HG02798 (cell line): ENCODE results near the gene NADSYN1.
"Not testable (repeated sequence)": the region's sequence is repeated elsewhere in the genome, so short reads cannot be mapped to it uniquely, and the experiment has no call there.

Experiments
- ATAC-seq: cut with Tn5 transposase; IDR thresholded peaks from one replicate; pipeline ENCODE4 v1.9.1; 2021; ENCODE audit warnings: mild to moderate bottlenecking; ENCODE audit not compliant: unreplicated experiment, poor library complexity

The NADSYN1 gene

DNA sequence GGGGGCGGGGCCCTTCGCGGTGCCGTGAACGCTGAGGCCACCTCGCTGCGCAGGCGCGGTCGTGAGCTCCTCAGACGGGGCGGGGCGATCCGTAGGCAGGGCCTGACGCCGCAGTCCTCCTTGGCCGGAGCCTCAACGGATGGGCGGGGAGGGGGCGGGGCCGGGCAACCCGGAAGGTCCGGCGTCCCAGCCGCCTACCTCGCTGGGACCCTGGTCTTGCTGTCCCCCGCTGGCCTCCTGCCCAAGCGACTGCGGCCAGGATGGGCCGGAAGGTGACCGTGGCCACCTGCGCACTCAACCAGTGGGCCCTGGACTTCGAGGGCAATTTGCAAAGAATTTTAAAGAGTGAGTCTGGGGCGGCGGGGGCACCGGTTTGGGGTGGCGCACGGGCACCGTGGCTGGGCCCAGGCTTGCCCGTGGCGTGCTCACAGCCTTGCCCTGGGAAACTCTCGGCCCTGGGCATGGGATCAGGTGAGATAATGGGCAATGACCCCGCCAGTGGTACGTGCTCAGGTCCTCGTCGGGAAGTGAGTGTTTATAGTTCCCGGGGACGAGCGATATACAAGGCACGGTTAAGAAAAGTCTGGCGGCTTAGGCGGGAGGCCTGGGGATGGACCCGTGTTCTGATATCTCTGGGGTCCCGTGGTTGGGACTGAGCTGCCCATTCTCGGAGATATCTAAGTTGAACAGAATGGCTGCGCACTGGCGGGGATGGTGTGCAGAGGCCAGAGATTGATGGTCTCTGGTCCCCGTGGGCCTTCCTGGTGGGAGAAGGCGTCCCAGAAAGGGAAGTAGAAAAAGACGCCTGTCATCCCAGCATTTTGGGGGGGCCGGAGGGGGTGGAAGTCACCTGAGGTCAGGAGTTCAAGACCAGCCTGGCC, at the start of gene NADSYN1:
Gene NADSYN1 (plus strand): TSS at position 167 of the 881 bp plus-strand sequence. CDS start 94 bp downstream, at position 261.
- ATAC-seq: peak; percentile 64

GRCh38 chr11:71404209-71404608, 48.8 kb upstream of the NADSYN1 start:
- no peak for ATAC-seq

GRCh38 chr11:71406681-71407080, 46.3 kb upstream of the NADSYN1 start:
- ATAC-seq: no peak

DNA sequence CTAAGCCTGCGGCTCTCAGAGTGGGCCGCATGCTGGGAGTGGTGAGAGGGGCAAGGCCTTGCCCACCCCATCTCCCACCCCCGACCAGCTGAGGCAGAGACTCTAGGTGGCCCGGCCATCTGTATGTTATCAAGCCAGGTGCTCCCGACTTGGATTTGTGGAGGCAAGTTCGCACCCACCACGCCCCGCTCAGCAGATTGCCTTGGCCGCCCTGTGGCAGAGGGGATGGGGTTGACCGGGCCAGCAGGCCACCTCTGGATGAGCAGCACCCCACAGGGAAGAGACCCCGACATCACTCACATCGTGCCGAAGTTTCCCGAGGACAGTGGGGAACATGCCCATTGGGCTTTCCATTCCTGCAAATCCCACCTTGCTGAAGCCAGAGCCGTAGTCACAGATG, 45.6 kb upstream of the NADSYN1 start:
- no peak for ATAC-seq

DNA sequence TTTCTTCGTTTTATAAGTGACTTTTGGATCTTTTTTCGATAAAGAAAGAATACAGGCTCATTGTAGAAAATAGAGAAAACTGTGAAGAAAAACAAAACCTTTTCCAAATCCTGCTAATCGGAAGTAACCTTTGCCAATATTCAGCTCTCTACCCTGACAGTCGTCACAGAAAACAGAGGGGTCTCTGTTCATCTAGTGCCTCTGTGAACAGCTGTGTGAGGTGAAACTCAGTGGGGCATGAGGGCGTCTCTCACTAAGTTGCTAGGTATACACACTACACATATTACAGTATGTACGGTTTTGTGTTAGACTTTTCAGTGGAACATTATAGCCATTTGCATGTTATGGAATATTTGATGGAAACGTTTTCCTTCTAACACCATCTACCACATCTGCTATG, 44.2 kb upstream of the NADSYN1 start:
- no peak for ATAC-seq

DNA sequence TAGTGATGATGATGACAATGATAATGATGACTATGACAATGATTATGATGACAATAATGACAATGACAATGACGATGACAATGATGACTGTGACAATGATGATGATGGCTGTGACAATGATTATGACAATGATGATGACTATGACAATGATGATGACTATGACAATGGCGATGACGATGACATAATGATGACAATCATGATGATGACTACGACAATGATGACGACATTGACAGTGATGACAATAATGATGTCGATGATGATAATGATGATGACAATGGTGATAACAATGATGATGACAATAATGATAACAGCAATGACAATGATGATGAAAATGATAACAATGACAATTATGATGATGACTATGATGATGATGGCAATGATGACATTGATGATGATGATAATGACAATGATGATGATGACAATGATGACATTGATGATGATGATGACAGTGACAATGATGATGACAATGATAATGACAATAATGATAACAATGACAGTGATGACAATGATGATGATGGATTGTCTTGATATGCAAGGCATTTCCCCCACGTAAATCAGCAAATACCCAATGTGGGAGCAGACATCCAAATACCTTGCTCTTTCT, 42.5 kb upstream of the NADSYN1 start:
- no peak for ATAC-seq

DNA sequence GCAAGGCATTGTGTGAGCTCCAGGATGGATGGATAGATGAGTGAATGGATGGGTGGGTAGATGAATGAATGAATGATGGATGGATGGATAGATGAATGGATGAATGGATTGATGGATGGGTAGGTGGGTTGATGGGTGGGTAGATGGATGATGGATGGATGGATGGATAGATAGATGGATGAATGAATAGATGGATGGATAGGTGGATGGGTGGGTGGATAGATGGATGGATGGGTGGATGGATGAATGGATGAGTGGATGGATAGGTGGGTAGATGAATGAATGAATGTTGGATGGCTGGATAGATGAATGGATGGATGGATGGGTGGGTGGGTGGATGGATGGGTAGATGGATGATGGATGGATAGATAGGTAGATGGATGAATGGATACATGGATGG, 38.4 kb upstream of the NADSYN1 start:
- no peak for ATAC-seq

DNA sequence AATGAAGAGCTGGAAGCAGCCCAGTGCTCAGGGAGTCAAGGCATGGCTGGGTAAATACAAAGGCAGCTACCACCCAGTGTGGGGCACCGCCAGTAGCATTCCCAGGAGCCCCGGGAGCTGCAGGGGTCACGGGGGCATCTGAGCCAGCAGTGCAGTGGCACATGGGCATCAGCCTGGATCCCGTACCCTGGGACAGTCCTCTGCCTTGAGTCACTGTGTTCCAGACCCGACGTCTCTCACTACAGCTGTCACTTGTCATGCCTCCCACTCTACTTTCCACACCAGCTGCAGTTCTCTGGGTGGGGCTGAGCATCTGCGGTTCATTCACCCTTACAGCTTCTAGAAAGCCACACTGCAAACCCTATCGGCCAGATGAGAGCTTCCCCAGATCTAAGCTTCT, 34.4 kb upstream of the NADSYN1 start:
- ATAC-seq: peak; percentile 88

DNA sequence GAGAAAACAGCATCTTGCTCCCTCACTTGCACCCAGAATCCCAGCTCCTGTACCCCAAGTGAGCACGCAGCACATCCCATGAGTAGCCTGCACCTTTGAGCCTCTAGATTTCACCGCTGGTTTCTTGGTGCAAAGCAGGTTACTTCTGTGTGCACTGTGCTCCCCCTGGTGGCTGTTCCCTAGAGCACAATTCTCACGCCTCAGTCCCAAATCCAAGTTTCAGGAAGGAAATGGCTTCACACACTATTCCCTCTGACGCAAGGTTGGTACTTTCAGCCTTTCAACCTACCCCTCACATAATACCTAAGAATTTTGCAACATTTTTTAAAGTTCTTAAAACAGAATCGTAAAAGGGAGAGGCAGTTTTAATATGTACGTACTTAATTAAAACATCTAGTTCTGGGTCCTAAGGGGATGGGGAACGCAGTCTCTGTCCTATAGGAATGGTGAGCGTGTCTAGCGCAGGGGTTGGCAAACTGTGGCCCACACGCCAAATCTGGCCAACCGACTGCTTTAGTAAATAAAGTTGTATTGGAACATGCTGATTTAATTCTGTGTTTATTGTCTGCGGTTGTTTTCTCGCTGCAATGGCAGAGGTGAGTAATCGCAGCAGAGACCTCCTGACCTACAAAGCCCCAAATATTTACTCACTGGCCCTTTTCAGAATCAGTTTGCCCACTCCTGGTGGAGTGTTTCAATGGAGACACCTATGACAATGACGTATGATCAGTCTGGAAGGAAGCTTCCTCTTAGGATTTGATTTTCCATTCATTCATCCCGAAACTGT, 32.4 kb upstream of the NADSYN1 start:
- ATAC-seq: no peak

- no peak for ATAC-seq
Observed at GRCh38 chr11:71421392-71421950, 31.5 kb upstream of the NADSYN1 start.

DNA sequence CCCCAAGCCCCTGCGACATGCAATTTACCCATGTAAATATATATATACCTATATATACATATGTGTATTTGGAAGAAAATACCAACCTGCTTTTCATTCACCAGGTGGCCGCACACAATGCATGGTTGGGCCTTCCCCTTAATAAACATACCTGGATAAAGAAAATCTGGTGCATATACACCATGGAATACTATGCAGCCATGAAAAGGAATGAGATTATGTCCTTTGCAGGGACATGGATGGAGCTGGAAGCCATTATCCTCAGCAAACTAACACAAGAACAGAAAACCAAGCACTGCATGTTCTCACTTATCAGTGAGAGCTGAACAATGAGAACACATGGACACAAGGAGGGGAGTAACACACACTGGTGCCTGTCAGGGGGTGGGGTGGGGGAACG, 30.7 kb upstream of the NADSYN1 start:
- not testable (repeated sequence) for ATAC-seq

GRCh38 chr11:71423181-71423790, 29.7 kb upstream of the NADSYN1 start:
- no peak for ATAC-seq

DNA sequence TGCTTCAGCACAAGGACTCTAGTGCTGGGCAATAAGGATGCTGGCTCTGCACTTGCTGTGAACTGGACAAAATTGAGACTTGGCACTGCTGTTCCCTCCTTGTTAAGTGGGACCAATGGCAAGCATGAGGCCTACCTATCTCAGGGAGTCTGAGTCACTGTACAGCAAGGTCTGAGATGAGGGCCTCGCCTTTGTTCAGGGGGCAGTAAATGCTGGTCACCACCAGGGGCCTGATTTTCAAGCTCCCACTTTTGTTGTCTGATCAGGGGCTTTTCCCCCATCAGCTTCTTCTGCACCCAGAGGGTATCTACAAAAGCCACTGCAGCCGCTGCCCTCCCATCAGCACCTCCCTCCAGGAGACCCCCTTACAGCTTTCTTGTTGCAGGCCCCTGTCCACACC, 27.6 kb upstream of the NADSYN1 start:
- ATAC-seq: no peak

DNA sequence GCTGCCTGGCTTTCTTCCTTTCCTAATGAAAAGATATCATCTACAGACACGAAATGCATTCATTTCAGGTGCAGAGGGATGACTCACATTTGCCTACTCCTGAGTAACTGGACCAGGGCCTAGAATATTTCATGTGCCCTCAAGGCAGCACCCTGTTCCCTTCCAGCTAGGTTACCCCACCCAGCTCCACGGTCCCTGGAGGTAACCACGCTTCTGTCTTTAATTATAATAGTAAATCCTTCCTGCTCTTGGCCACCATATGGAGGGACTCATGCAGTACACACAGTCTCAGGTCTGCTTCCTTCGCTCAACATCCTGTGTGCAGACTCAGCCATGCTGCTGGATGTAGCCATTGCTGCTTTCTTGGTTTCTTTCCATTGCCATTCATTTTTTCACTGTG, 27.1 kb upstream of the NADSYN1 start:
- no peak for ATAC-seq

DNA sequence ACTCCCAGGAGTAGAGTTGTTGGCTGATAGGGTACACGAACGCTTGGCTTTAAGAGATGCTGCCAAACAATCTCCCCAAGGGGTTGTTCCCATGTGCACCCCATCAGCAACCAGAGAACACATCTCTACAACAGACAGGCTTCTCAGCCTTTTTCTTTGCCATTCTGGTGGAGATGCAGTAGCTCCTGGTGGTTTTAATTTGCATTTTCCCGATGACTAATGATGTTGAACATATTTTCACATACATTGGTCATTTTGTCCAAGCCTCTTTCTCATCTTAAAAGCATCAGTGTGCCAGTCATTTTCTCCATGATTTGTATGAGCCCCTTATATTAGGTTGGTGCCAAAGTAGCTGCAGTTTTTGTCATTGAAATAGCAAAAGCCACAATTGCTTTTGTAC, 26.6 kb upstream of the NADSYN1 start:
- ATAC-seq: no peak

GRCh38 chr11:71428861-71429435, 24.1 kb upstream of the NADSYN1 start:
- ATAC-seq: no peak

DNA sequence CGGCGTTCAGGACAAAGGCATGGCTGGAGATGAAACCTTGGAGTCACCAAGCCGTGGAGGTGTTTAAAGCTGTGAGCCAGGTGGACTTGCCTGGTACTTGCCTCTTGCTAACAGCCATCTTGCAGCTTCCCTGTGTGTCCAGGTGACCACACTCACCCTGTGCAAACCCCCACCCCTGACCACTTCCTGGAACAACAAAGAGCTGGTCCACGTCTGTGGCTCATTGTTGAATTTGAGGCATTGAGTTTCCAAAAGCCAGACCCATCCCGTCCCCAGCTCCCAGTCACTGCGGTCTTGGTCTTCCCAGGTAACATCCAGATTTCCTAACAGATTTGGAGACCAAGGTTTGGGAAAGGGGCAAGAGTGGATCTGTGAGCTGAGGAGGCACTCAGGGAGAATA, 23.3 kb upstream of the NADSYN1 start:
- no peak for ATAC-seq

DNA sequence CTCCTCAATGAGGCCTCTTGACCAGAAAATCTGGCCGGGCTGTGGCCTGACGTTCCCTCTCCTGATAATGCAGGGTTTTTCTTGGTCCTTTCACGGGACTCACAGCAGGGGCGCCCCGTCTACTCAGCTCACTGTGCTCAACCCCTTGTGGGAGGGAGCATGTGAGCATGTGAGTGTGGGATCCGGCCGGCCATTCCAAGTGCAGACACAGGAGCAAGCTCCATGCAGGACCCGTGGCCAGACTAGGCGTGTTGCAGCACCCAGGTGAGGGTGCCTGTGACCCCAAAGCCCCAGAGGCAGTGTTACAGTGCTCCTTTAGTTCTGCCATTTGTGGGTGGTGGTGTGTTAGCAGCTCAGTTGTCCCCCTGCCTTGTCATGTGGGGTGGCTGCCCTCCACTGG, 22.8 kb upstream of the NADSYN1 start:
- ATAC-seq: no peak

- ATAC-seq: no peak
Observed at GRCh38 chr11:71431271-71431670, 21.7 kb upstream of the NADSYN1 start.
